OCI-LY7 (cell line): ENCODE measurements around the gene ARHGEF19.

Experiments
- EZH2phosphoT487 ChIP-seq: fragments of 200-600 bp; sonication (generic); IDR thresholded peaks from 2 replicates; pipeline ENCODE4 v1.6.1; 2018; ENCODE audit warnings: low read depth, borderline replicate concordance, mild to moderate bottlenecking, mixed run types, antibody characterized with exemption, low read length, moderate library complexity, mixed read lengths
- TF ChIP-seq, protein P1 (sequence below): fragments of 200-600 bp; sonication (generic); conservative IDR thresholded peaks from 2 replicates; pipeline ENCODE4 v1.5.1; 2014; ENCODE audit warnings: mild to moderate bottlenecking, antibody characterized with exemption, low read length, moderate library complexity, mixed read lengths

- TF ChIP-seq, protein P1, sequence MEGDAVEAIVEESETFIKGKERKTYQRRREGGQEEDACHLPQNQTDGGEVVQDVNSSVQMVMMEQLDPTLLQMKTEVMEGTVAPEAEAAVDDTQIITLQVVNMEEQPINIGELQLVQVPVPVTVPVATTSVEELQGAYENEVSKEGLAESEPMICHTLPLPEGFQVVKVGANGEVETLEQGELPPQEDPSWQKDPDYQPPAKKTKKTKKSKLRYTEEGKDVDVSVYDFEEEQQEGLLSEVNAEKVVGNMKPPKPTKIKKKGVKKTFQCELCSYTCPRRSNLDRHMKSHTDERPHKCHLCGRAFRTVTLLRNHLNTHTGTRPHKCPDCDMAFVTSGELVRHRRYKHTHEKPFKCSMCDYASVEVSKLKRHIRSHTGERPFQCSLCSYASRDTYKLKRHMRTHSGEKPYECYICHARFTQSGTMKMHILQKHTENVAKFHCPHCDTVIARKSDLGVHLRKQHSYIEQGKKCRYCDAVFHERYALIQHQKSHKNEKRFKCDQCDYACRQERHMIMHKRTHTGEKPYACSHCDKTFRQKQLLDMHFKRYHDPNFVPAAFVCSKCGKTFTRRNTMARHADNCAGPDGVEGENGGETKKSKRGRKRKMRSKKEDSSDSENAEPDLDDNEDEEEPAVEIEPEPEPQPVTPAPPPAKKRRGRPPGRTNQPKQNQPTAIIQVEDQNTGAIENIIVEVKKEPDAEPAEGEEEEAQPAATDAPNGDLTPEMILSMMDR, result no peak
- no peak for TF ChIP-seq EZH2phosphoT487
Measured at GRCh38 chr1:16209132-16209846, 3.2 kb downstream of the ARHGEF19 start.
